NCI-H146 treated with DMSO at 0.1 percent for 48 hours (cell line): ENCODE results near the gene TRIM72.
"Not testable (repeated sequence)": the region's sequence is repeated elsewhere in the genome, so short reads cannot be mapped to it uniquely, and the experiment has no call there.

Source experiments
- DNase-seq: peaks from one replicate; lab custom pipeline; 2025; ENCODE audit not compliant: unreplicated experiment; lab: John Stamatoyannopoulos, UW

The TRIM72 gene

DNA sequence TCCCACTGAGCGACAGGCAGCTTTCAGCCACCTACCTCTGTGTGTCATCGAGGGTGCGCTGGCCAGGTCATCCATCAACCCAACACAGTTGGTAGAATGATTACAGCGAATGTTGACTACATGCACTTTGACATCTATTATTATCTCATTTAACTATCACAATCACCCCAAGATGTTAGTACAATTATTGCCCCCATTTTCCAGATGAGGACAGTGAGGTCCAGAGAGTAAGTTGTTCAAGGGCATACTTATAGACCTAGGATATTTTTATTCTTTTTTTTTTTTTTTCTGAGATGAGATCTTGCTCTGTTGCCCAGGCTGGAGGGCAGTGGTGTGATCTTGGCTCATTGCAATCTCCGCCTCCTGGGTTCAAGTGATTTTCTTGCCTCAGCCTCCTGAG is 37.5 kb downstream of the TRIM72 start:
- DNase-seq = no peak

DNA sequence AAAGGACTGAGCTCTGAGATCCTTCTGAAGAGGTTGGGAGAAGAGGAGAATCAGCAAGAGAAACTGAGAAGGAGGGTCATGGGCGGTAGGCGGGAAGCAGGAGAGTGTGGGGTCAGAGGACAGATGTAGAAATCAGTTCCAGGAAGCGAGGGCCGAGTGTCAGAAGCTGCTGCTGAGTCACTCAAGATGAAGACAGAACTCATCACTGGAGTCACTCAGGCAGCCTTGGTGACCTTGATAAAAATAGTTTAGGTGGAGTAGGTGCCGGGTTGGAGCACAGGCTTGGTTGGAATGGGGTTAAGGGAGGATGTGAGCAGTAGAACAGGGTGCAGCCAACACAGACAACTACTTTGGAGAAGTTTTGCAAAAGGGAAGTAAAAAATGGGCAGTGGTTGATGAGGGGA is 39.7 kb downstream of the TRIM72 start:
- DNase-seq = no peak

DNA sequence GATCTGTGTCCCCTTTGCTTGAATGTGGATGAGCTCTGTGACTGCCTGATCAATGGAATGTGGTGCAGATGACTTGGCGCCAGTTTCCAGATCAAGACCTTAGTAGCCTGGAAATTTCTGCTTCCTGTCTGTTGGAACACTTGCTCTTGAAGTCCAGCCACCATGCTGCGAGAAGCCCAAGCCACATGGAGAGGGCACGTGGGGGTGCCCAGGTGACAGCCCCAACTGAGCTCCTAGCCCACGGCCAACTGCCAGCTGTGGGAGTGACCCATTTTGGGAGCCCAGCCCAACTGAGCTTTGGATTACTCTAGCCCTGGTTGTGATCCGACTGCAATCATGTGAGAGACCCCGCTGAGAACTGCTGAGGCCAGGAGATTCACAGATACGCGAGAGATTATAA is 42.5 kb downstream of the TRIM72 start:
- no peak for DNase-seq

DNA sequence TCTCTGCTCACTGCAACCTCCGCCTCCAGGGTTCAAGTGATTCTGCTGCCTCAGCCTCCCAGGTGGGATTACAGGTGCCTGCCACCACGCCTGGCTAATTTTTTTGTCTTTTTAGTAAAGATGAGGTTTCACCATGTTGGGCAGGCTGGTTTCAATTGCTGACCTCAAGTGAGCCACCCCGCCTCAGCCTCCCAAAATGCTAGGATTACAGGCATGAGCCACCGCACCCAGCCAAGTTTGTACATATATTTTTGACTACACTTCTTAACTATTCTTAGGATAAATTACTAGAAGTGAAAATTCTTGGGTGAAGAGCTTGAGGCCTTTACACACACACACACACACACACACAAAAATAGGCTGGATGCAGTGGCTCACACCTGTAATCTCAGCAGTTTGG is 44.4 kb downstream of the TRIM72 start:
- DNase-seq = no peak

- DNase-seq = no peak
Measured at GRCh38 chr16:31260136-31260931, 46.4 kb downstream of the TRIM72 start.

DNA sequence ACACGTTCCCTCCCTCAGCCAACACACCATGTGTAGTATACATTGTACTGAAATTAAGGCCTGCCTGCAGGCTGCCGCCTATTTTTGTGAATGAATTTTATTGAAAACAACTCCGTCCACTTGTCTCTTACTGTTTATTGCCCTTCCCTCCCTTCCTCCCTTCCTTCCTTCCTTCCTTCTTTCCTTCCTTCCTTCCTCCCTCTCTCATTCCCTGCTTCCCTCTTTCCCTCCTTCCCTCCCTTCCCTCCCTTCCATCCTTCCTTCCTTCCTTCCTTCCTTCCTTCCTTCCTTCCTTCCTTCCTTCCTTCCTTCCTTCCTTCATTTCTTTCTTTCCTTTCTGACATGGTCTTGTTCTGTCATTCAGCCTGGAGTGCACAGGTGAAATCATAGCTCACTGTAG is 48.2 kb downstream of the TRIM72 start:
- no peak for DNase-seq

- no peak for DNase-seq
Measured at GRCh38 chr16:31265329-31266245, 51.7 kb downstream of the TRIM72 start.

DNA sequence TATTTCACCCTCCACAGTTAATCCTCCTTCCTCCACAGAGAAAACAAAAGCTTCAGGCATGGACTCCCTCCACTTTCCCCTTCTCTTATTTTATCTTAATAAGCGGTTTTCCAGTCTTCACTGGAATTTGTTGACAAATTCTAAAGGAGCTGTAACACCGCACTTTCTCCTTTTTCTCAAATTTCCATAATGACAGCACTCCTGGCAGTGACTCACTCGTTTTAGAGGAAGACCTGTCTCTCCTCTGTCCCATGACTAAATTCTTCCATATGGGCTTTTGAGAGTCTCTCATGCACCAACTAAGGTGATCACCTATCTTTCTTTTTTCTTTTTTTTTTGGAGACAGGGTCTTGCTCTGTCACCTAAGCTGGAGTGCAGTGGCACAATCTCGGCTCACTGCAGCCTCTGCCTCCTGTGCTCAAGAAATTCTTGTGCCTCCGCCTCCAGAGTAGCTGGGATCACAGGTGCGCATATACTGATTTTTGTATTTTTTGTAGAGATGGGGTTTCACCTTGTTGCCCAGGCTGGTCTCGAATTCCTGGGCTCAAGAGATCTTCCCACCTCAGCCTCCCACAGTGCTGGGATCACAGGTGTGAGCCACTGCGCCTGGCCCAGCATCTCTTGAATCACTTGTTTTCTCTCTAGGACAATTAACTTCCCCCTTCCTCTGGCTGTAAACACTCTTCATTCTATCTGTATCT is 53.6 kb downstream of the TRIM72 start:
- no peak for DNase-seq

- no peak for DNase-seq
Measured at GRCh38 chr16:31268033-31268365, 54.1 kb downstream of the TRIM72 start.

- no peak for DNase-seq
Measured at GRCh38 chr16:31268891-31269290, 55.0 kb downstream of the TRIM72 start.

DNA sequence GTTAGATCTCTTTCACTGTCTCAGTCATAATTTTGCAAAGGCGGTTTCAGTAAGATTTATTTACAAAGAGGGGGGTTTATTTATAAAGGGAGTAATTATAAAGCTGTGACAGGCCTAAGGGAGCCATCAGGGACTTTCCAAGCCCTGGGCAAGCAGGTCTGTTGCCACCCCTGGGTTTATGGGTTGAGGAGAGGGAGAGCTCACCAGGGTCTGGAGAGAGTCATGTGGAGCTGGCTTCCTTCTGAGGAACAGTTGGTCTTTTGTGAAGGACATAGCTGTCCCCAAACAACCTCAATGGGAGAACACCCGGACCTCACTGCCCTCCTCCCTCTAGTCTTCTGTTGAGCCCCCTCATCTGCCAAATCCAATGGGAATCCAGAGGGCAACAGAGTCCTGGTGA is 55.6 kb downstream of the TRIM72 start:
- no peak for DNase-seq

- DNase-seq = not testable (repeated sequence)
Measured at GRCh38 chr16:31269973-31270372, 56.1 kb downstream of the TRIM72 start.

DNA sequence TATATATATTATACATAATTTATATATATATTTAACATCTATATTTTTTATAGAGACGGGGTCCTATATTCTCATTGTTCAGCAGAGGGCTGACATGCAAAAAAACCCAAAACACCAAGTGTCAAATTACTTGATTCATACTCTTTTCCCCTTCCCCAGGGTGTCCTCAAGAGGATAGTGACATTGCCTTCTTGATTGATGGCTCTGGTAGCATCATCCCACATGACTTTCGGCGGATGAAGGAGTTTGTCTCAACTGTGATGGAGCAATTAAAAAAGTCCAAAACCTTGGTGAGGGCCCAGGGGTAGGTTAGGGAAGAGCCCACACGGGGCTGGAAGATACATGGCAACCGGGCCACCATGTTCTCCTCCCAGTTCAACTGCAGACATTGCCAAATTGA is 56.9 kb downstream of the TRIM72 start:
- DNase-seq = no peak

DNA sequence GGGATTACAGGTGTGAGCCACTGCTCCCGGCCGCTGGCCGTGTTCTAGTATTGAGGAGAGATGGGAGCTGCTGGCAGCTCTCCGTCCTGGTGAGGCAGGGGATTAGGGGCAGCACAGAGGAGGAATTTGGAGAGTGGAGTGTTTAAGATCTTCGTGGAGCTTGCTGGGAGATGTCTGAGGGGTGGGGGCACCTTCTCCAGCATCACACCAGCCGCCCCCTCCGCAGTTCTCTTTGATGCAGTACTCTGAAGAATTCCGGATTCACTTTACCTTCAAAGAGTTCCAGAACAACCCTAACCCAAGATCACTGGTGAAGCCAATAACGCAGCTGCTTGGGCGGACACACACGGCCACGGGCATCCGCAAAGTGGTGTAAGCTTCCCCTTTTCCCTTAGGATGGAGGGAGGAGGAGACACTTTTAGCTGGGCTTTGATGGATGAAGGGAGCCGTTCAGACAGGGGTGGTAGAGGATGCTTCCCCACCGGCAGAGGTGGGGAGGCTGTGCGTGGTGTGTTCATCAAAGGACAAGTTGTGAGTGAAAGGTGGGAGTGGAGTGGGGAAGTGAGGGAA is 57.8 kb downstream of the TRIM72 start:
- DNase-seq = no peak

DNA sequence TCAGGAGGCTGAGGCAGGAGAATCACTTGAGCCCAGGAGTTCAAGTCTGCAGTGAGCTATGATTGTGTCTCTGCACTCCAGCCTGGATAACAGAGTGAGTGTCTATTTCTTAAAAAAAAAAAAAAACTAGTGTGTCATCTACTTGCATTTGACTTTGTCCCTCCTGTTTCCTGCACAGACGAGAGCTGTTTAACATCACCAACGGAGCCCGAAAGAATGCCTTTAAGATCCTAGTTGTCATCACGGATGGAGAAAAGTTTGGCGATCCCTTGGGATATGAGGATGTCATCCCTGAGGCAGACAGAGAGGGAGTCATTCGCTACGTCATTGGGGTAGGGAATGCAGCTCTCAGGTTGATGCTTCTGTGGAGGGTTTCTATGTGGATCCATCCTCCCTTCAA is 59.3 kb downstream of the TRIM72 start:
- no peak for DNase-seq

DNA sequence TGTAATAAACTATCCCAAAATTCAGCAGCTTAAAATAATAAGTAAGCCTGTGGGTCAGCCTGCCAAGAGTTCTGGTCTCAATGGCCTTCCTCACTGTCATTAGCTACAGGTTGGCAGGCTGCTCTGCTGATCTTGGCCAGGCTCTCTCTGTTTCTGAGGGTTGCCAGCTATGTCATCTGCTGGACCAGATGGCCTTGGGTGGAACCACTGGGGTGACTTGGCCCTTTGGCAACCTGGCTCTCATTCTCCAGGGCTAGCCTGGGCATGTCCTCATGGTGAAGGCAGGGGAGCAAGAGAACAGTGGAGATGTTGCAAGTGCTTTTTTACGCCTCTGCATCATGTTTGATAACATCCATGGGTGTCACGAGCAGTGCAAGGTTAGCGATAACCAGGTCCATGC is 59.8 kb downstream of the TRIM72 start:
- DNase-seq = no peak

GRCh38 chr16:31274831-31275816 is 61.2 kb downstream of the TRIM72 start:
- no peak for DNase-seq

DNA sequence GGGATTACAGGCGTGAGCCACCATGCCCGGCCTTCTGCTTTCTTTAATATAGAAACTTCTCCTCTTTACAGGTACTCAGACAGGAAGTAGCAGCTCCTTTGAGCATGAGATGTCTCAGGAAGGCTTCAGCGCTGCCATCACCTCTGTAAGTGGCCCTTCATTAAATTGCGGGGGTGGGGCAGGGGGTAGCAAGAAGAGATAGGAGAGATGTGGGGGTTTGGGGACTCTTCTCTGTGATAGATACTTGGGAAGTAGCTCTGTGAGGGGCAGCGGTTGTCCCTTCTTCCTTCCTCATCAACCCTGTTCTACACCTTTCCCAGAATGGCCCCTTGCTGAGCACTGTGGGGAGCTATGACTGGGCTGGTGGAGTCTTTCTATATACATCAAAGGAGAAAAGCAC is 62.7 kb downstream of the TRIM72 start:
- DNase-seq = no peak

- no peak for DNase-seq
Measured at GRCh38 chr16:31277659-31278260, 63.8 kb downstream of the TRIM72 start.

DNA sequence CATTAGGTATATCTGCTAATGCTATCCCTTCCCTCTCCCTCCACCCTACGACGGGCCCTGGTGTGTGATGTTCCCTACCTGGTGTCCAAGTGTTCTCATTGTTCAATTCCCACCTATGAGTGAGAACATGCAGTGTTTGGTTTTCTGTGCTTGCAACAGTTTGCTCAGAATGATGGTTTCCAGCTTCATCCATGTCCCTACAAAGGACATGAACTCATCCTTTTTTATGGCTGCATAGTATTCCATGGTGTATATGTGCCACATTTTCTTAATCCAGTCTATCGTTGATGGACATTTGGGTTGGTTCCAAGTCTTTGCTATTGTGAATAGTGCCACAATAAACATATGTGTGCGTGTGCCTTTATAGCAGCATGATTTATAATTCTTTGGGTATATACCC is 64.9 kb downstream of the TRIM72 start:
- not testable (repeated sequence) for DNase-seq
